Fibroblast of lung (primary cell): ENCODE data around the gene LGALS14. TPM values are rescaled to one million over a fixed set of nuclear protein-coding genes. Genes with fewer than 3 reads are reported as not detected.

Source experiments
- DNase-seq, 2 donors: peaks; one replicate each; pipeline versions ENCODE4 v3.0.0 to v3.0.0-alpha.2; 2010; ENCODE audit warnings: low read depth in 2 of 2
- H2AFZ ChIP-seq: 2 replicates; pipeline ENCODE4 v1.5.1; 2012; ENCODE audit warnings: low read length, control low read depth, inconsistent platforms
- H3K27ac ChIP-seq: 2 replicates; pipeline ENCODE4 v1.5.1; 2011; ENCODE audit warnings: low read length, control low read depth; ENCODE audit not compliant: insufficient read depth
- H3K27me3 ChIP-seq: 2 replicates; pipeline ENCODE4 v1.5.1; 2011; ENCODE audit warnings: mild to moderate bottlenecking, low read length; ENCODE audit not compliant: control insufficient read depth, insufficient read depth
- H3K36me3 ChIP-seq: 2 replicates; pipeline ENCODE4 v1.5.1; 2011; ENCODE audit warnings: low read length; ENCODE audit not compliant: control insufficient read depth, insufficient read depth
- H3K4me1 ChIP-seq: 2 replicates; pipeline ENCODE4 v1.5.1; 2011; ENCODE audit warnings: low read length; ENCODE audit not compliant: control insufficient read depth, insufficient read depth; ENCODE audit errors: extremely low read depth
- H3K4me2 ChIP-seq: 2 replicates; pipeline ENCODE4 v1.5.1; 2011; ENCODE audit warnings: low read length, control low read depth; ENCODE audit not compliant: insufficient read depth; ENCODE audit errors: extremely low read depth
- H3K4me3 ChIP-seq, 4 experiments: fragments of 200-600 bp in 1 of 4; sonication (generic) in 1 of 4; replicated peaks in 1 of 4; 2 replicates each; pipeline ENCODE4 v1.5.1; 2011 to 2016; ENCODE audit warnings: low read length in 4 of 4, low read depth in 3 of 4, mild to moderate bottlenecking in 3 of 4, control low read depth in 2 of 4, inconsistent platforms in 1 of 4, mixed read lengths in 1 of 4; ENCODE audit not compliant: insufficient read depth in 1 of 4; ENCODE audit errors: control extremely low read depth in 1 of 4
- H3K79me2 ChIP-seq: 2 replicates; pipeline ENCODE4 v1.5.1; 2012; ENCODE audit warnings: mild to moderate bottlenecking, low read length, inconsistent platforms; ENCODE audit not compliant: control insufficient read depth, insufficient read depth
- H3K9ac ChIP-seq: 2 replicates; pipeline ENCODE4 v1.5.1; 2011; ENCODE audit warnings: mild to moderate bottlenecking, low read length, control low read depth; ENCODE audit not compliant: insufficient read depth
- H3K9me3 ChIP-seq: 2 replicates; pipeline ENCODE4 v1.5.1; 2012; ENCODE audit warnings: low read depth, low read length; ENCODE audit not compliant: control insufficient read depth, insufficient read depth
- H4K20me1 ChIP-seq: 2 replicates; pipeline ENCODE4 v1.5.1; 2011; ENCODE audit warnings: low read length; ENCODE audit not compliant: control insufficient read depth, insufficient read depth; ENCODE audit errors: extremely low read depth
- CTCF ChIP-seq, 2 donors: IDR thresholded peaks in 1 of 2; conservative IDR thresholded peaks in 1 of 2; 1 replicate in 1 of 2; 2 replicates in 1 of 2; pipeline ENCODE4 v1.5.1; 2011 to 2012; ENCODE audit warnings: low read length in 2 of 2, control low read depth in 1 of 2, inconsistent platforms in 1 of 2, low read depth in 1 of 2, mild to moderate bottlenecking in 1 of 2
- EZH2 ChIP-seq: IDR thresholded peaks from 2 replicates; pipeline ENCODE4 v1.5.1; 2012; ENCODE audit warnings: low read length, control low read depth, mild to moderate bottlenecking; ENCODE audit errors: missing control alignments
- polyA plus RNA-seq, 2 donors: library from polyadenylated mRNA; depleted of rRNA in 1 of 2; stranded (reverse) in 1 of 2; unstranded in 1 of 2; fragments of >200 nt; gene quantifications; 2 replicates each; pipeline ENCODE4 v1.2.1, GENCODE V29; 2011 to 2012; ENCODE audit warnings: missing spikeins in 1 of 2
- total RNA-seq: library from RNA; depleted of rRNA; stranded (reverse); fragments of >200 nt; gene quantifications from 2 replicates; pipeline ENCODE4 v1.2.1, GENCODE V29; 2014

The LGALS14 gene
- total and polyA plus RNA-seq, 2 donors (not counting 1 experiment from before 2014, with no cell fraction given): not detected

GRCh38 chr19:39679791-39680168, 24.5 kb upstream of the LGALS14 start:
- Histone ChIP-seq H3K4me2 (no peak overlapping the region), H3K27me3 (no peaks in the 10 kb centered on the region), H3K9me3 (no peaks in the 10 kb centered on the region), H3K4me1 (no peaks in the 10 kb centered on the region), H3K9ac (no peak overlapping the region), H3K36me3 (no peaks in the 10 kb centered on the region), H3K27ac (no peak overlapping the region), H4K20me1 (no peaks in the 10 kb centered on the region), H3K4me3 (no peak overlapping the region), H2AFZ (no peak overlapping the region), H3K79me2 (no peaks in the 10 kb centered on the region)
- DNase-seq: no peak
- TF ChIP-seq CTCF (conservative IDR thresholded peaks at IDR 0.05 in 1 of 2, IDR thresholded peaks at IDR 0.05 in 1 of 2; ENCODE audit: low read depth in 1 of 2, low read length in 2 of 2): no peak
- no peak for TF ChIP-seq EZH2

- Histone ChIP-seq H3K4me1 (no peaks in the 10 kb centered on the region), H3K9ac (no peak overlapping the region), H2AFZ (no peak overlapping the region), H4K20me1 (no peaks in the 10 kb centered on the region), H3K4me2 (no peak overlapping the region), H3K9me3 (no peaks in the 10 kb centered on the region), H3K4me3 (no peak overlapping the region), H3K27me3 (no peaks in the 10 kb centered on the region), H3K79me2 (no peaks in the 10 kb centered on the region), H3K36me3 (no peaks in the 10 kb centered on the region), H3K27ac (no peak overlapping the region)
- TF ChIP-seq EZH2: no peak
- no peak for TF ChIP-seq CTCF (conservative IDR thresholded peaks at IDR 0.05 in 1 of 2, IDR thresholded peaks at IDR 0.05 in 1 of 2; ENCODE audit: low read depth in 1 of 2, low read length in 2 of 2)
- DNase-seq: no peak
Observed at GRCh38 chr19:39680593-39680992, 23.7 kb upstream of the LGALS14 start.

- no peaks in the 10 kb centered on the region for H3K79me2 ChIP-seq
- H3K9me3 ChIP-seq: no peaks in the 10 kb centered on the region
- H3K27me3 ChIP-seq: no peaks in the 10 kb centered on the region
- H2AFZ ChIP-seq: no peak overlapping the region
- DNase-seq: no peak
- no peaks in the 10 kb centered on the region for H3K4me1 ChIP-seq
- no peak overlapping the region for H3K4me3 ChIP-seq
- no peak overlapping the region for H3K9ac ChIP-seq
- H4K20me1 ChIP-seq: no peaks in the 10 kb centered on the region
- TF ChIP-seq EZH2 (no peak), CTCF (conservative IDR thresholded peaks at IDR 0.05 in 1 of 2, IDR thresholded peaks at IDR 0.05 in 1 of 2; ENCODE audit: low read depth in 1 of 2, low read length in 2 of 2) (no peak)
- no peak overlapping the region for H3K27ac ChIP-seq
- no peaks in the 10 kb centered on the region for H3K36me3 ChIP-seq
- no peak overlapping the region for H3K4me2 ChIP-seq
Observed at GRCh38 chr19:39681416-39681815, 22.9 kb upstream of the LGALS14 start.
